22Rv1 (cell line): ENCODE results near the gene GAL.

Source experiments
- ZFX ChIP-seq: fragments of 450-650 bp; IDR thresholded peaks from 2 replicates; pipeline ENCODE4 v1.6.1; 2017; ENCODE audit warnings: antibody characterized with exemption, borderline replicate concordance
- TF ChIP-seq, protein P1 (sequence below): fragments of 450-650 bp; IDR thresholded peaks from 2 replicates; pipeline ENCODE4 v1.5.1; 2017; ENCODE audit warnings: mild to moderate bottlenecking

GRCh38 chr11:68669301-68670090, 14.8 kb upstream of the GAL start:
- TF ChIP-seq, protein P1, sequence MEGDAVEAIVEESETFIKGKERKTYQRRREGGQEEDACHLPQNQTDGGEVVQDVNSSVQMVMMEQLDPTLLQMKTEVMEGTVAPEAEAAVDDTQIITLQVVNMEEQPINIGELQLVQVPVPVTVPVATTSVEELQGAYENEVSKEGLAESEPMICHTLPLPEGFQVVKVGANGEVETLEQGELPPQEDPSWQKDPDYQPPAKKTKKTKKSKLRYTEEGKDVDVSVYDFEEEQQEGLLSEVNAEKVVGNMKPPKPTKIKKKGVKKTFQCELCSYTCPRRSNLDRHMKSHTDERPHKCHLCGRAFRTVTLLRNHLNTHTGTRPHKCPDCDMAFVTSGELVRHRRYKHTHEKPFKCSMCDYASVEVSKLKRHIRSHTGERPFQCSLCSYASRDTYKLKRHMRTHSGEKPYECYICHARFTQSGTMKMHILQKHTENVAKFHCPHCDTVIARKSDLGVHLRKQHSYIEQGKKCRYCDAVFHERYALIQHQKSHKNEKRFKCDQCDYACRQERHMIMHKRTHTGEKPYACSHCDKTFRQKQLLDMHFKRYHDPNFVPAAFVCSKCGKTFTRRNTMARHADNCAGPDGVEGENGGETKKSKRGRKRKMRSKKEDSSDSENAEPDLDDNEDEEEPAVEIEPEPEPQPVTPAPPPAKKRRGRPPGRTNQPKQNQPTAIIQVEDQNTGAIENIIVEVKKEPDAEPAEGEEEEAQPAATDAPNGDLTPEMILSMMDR: no peak
- no peak for TF ChIP-seq ZFX
